ENCODE results near the gene ZIC2.

ZIC2 gene

DNA sequence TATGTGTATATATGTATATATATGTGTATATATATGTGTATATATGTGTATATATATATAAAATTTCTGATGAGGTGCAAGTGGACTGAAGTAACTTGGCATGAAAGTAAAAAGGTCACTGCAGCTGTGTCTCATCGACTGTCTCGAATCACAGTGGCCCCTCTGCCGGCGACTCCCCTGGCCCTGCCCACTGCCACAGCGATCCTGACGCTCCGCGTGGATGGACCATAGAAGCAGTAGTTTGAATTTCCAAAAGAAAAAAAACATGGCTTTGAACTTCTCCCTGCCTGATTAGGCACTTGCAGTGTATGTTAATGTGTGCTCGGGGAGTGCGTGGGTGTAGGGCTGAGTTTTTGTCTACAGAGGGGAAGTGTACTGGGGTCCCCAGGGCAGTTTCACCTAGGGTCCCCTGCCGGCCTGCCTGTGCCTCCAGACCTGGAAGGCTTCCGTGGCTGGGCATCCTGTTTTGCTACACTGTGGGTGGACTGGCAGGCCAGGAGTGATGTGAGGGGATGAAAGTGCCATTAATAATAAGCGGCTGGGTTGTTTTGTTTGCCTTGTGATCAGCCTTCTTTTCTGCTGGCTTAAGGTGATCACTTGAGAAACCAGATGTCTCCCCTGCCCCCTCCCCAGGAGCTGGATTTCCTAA lies 20.8 kb upstream of the ZIC2 start:
- DNase-seq: no peak

DNA sequence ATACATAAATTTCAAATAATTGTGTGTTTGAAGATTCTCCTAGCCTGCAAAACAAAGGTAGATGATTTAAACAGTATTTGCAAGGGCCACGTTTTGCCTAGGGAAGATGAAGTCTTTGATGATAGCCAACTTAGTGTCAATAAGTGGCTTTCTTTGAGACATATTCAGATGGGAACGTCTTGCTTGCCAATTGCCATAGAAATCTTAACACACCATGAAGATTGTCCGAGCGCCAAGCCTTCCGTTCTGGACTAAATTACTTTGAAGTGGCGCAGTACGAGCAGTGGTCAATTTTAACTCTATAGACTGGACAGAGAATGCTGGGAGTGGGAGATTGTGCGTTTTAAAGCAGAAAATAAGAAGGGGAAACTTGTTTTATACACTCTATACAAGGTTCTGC lies 19.9 kb upstream of the ZIC2 start:
- no peak for DNase-seq

DNA sequence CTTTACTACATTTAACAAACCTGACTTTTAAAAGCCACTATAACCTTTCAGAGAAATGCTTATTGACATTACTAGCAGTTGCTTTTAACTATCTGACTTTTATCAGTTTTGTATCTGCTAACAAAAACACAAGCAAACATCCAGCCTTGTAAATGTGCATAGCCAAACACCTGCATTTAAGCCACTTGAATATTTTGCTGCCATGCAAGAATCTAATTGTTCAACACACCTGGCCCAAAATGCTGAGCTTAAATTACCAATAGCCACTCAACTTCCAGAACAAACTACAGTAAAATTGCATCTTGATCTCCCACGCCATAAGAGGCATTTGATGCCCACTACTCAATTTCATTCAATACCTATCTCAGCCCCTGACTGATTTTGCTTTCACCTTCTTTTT lies 19.3 kb upstream of the ZIC2 start:
- no peak for DNase-seq

DNA sequence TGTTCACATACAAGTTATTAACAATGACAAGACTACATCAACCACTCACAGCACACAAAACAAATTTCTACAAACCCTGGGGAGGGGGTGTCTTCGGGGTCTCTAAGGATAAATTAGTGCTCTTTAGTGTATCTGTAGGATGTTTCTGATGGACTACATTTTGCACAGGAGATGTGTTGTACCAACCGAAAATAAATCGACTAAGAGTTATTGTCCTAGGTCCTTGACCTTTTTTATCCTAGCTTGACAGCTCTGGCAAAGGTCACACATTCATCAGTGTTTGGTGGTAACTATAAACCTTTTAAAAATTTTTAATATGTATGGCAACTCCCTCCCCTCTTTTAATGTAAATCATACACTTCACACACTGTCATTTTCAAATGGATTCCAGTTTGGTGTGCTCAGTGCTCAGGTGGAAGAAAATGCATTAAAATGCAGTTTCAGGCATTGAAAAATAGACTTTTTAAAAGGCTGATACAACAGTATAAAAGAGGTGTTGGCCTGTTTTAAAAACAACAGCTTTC lies 17.7 kb upstream of the ZIC2 start:
- DNase-seq: no peak

DNA sequence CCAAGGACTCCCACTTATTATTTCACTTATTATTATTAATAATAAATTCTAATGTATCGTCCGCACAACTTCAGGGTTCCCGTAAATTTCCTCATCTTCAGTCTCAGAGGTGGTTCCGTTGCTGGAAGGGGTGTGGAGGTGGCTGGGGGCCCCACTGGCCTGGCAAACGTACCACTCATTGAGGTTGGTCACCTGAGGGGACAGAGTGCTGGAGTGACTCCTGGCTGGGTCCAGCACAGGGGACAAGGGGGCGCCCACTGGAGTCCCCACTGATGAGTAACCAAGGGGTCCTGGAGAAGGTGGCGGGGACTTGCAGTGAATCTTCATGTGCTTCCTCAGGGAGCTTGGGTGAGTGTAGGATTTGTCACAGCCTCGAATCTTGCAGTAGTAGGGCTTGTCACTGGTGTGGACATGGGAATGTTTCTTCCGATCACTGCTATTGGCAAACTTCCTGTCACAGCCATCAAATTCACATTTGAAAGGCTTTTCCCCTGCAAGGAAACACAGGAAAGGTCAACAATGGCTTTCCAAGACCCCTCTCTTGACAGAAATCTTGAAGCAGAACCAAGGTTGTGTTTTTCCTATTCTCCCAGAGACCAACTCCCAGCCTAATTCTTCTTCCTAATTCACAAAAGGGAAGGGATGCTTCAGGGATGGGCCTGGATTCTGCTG lies 16.1 kb upstream of the ZIC2 start:
- no peak for DNase-seq

DNA sequence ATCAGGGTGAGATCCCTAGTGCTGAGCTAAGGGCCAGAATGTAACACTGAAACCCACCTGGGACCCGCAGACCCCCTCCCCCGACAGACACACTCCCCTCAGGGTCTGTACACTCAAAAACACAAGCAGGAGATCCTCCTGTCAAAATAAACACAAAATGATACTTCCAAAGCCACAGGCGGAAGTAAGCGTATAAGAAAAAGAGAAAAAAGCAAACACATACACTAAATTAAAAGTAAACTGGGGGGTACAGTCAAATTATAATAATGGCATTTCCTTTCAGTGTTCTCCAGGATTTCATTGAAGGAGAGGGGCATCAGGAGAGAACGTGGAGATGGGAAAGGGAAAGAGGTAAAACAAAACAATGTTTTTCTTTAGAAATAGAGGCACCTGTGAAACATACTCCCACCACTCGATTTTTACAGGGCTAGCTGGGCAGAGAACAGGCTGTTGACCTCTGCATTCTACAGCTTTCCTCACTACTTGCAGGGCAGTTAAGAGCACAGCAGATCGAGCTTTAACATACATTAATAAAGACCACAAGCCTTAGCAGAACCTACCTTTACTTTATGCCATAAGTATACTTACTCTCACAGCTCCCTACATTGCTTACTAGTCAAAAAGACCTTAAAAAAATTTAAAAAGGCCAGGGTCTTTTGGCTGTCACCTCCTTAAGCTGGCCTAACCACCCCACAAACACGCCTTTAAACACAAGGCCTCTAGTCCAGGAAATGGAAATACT lies 15.3 kb upstream of the ZIC2 start:
- no peak for DNase-seq

DNA sequence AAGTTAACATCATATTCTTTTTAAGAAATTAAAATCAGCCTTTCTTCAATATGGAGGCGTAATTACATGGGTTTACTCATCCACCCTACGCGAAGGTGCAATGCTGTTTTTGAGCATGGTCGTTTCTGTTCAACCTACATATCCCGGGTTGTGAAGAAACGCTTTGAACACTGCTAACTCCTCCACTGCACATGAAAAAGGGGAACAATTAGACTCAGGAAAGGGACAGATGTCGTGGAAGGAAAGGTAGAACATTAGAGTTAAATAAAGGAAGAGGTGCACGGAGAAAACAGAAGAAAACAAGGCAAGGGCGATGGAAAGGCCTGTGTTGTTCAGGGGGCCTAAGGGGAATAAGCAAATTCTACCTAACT lies 14.1 kb upstream of the ZIC2 start:
- no peak for DNase-seq

DNA sequence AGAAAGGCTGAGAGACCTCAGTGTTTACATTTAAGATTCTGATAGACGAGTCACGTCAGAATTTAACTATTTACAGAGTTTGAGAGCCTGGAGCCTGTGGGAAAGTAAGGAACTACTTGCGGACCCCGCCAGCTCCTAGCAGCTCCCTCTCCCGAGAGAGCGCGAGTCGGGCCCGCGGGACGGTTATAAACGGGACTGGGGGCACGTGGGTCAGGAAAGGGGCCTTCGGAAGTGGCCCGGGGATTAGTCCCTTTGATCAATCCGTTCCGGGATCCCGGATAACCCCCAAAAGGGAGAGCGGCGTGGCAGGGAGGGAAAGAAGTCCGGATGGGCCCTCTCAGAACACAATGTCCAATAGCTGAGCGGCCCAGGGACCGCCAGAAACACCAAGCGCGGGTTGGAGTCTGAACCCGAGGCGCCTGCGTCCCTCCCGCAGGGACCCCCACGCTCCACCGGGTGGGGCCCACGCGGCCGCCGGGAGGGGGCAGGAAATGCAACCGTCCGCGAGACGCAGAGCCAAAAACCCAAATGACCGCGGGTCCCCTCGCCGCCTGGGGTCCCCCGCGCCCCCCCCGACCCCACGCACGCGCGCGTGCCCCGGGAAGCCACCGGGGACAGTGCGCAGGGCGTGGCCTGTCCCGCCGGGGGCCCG lies 13.6 kb upstream of the ZIC2 start:
- DNase-seq: no peak

DNA sequence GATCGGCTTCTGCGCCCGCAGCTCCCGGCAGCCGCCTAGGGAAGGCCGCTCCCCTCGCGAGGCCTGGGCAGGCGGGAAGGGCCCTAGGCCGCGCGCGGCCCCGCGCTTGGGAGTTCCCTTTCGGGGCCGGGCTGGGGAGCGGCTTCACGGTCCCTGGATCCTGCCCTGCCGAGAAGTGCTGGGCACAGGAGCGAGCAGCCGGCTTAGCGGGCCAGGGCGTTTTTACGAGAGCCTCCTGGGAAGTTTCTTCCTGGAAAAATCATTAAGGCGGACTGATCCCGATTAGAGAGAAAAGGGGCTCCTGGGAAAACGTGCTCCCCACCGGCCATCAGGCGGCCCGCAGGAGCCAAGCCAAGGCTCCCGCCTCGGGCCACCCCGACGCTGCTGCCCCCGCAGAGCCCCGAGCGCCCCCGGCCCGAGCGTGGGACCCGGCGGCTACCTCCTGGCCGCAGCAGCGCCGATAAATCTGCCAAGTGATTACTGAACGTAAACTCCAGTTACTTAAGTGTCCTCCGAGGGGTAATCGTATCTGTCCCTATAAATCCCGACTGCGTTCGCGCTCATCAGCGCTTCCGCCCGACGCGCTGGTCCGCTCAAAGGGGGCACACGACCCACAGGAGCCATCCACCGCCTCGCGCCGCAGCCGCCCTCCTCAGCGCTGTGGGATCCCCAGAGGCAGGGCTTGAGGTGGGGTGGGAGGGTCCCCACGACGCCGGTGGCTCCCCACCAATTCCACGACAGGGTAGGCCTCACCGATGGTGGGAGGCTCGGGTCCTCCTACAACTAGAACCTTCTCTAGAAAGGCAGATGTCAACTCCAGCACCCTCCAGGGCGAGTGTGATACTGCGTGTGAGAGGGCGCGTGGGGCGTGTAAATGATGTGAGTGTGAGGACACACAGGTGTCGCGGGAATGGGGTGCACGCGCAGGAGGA lies 12.8 kb upstream of the ZIC2 start:
- DNase-seq: no peak

DNA sequence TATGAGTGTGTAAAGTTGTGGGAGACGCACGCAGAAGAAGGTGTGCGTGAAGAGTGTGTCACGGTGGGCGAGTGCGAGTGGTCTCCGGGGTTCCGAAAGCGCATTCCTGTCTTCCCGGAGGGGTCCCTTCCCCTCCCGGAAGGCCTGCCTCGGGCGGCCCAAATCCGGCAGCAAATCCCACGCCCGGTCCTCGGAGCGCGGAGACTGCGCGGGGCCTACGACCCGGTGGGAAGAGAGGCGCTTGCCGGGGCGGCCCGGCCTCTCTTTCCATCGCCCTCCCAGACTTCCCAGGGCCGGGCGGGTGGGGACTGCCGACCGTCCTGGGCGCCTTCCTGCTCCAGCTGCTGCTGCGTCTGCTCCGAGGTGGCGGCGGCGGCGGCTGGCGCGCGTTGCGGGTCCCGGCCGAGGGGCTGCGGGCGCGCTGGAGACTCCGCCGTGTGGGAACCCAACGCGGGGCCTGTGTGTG lies 12.1 kb upstream of the ZIC2 start:
- DNase-seq: no peak

DNA sequence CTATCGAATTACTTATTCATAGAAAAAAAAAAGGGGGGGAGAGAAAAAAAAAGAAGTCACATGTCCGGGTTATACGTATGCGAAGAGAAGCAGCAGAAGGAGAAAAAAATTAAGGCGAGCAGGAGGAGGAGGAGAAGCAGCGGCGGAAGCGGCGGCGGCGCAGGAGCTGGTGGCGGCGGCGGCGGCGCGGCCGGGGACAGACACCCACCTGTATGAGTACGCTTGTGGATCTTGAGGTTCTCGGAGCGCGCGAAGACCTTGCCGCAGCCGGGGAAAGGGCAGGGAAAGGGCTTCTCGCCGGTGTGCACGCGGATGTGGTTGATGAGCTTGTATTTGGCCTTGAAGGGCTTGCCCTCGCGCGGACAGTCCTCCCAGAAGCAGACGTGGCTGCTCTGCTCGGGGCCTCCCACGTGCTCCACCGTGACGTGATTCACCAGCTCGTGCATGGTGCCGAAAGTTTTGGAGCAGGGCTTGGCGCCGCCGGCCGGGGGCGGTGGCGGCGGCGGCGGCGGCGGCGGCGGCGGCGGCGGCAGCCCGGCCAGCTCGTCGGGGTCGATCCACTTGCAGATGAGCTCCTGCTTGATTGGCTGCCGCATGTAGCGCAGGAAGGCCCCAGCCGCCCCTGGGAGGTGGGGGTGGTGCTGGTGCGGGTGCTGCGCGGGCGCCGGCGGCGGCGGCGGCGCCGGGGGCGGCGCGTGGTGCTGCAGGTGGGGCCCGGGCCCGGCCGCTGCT lies 11.5 kb upstream of the ZIC2 start:
- no peak for DNase-seq

DNA sequence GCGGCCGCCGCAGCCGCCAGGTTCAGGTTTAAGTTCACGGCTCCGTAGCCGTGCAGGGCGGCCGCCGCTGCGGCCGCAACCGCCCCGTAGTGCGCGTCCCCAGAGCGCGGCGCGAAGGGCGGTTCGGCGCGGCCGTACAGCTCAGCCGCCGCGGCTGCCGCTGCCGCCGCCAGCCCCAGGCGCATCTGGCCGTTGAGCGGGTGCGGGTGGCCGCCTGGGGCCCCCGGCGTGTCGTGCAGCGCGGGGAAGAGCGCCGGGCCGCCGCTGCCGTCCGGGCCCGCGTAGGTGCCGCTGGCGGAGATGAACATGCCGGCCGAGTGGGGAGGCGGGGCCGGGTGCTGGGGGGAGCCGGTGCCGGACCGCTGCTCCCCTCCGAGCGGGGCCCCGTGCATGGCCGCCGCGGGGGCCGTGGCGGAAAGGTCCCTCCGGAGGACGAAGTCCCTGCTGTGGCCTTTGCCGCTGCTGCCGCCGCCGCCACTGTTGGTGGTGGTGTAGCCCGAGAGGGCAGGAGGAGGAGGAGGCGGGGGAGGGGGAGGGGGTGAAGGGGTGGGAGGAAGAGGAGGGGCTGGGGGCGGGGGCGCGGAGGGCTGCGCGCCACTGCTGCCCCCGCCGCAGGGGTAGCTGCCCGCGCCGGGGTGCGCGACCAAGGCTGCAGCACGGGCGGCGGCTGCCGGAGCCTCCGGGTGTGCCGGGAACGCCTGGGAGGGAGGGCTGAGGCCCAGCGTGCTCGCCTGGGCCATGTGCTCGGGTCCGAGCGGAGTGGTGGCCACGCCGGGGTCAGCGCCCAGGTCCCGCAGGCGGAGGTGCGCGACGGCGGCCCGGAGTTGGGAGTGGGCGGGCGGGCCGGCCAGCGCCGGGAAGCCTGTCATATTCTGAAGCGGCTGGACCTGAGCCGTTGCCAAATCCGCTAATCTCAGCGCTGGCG lies 10.7 kb upstream of the ZIC2 start:
- no peak for DNase-seq

DNA sequence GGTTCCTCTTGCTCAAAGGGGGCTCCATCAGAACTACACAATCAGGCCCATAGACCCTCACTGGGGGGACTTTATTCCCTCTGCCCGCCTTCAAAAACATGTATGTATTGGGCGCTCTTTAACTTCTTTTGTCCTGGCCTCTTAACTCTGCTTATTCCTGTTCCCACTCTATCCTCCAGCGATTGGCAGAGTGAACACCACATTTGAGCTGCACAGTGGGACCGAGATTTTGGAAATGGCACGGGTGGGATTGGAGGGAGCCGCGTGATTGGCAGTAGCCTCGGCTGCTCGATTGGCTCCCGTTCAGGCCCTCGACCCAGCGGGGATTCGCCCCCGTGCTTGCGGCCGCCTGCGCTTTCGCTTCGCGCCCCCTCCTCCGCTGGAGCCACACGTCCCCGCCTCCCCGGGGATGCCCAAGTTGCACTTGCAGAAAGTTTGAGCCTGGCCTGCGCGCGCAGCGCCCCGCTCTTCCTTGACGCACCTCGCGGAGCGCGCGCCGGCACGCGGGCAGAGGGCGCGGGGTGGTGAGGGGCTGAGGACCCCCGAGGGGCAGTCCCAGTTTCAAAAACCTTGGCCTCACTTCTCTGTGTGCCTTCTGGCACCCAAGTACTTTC lies 9.9 kb upstream of the ZIC2 start, which contains the start of gene ZIC5:
TSS of gene ZIC5 (minus strand) at position 192 of the 614 bp plus-strand sequence. CDS start at position 28, 164 bp downstream.
- peak in 1 of 2 experiments; percentile 69 for DNase-seq

DNA sequence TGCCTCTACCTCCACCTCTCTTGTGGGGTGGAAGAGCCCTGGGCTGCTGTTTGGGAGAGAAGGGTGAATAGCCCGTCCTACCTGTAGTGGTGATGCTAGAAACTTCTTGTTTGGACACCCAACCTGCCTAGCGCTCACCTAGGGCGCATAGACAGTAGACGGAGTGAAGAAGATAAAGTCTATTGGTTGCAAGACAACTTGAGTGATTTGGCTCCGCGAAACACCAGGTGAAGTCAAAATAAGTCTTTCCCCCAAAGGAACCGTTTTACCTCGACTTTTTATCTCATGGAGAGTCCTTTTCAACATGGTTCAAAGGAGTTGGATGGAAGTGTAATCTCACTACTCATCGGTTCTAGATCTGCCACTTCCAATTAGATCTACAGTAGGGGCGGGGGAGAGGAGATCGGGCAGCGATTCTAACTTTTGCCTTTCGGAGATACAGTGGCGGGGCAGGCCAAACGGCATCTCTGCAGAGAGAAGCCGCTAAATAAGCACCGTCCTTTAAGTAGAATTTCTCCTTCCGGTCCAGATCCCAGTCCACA lies 9.3 kb upstream of the ZIC2 start:
- DNase-seq: no peak

DNA sequence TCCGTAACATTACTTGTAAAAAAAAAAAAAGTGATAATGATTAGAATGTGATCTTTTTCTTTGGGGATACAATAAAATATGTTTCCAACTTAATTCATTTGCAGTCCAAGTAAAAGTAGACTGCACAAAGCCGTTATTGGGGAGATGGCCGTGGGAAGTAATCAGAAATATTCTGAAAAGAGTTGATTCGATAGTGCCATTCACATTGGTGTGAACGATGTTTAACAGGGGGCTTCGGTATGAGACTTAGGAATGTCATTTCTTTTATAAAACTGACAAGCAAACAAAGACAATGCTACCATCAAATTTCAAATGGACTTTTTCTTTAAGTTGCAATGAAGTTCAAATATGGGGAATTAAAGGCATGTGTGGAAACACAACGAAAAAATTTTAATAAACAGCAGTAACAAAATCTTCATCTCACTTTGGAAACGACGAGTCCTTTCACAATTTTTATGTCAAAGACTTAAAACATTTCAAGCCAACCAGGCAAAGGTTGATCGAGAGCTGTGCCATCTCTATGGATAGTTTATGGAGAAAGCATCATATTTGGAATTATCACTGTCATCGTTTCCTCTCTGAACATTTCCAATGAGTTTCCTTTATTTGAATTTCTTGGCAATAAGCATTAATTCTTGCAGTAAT lies 8.3 kb upstream of the ZIC2 start:
- DNase-seq: no peak

DNA sequence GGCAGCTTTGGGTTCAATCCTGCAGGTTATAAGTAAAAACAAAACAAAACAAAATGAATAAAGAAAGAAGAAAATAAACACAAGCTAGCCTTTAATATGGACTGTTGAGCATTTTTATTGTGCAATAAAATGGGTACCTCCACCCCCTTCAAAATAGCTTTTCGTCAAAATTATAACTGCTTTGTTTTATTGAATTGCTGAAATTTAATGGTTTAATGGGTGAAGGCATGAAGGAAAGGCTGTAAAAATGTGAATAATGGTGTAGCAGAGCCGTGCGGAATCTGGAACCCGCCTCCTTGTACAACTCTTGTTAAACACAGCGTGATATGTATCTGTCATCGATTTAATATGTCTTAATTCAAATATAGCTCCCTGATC lies 7.8 kb upstream of the ZIC2 start:
- DNase-seq: no peak

DNA sequence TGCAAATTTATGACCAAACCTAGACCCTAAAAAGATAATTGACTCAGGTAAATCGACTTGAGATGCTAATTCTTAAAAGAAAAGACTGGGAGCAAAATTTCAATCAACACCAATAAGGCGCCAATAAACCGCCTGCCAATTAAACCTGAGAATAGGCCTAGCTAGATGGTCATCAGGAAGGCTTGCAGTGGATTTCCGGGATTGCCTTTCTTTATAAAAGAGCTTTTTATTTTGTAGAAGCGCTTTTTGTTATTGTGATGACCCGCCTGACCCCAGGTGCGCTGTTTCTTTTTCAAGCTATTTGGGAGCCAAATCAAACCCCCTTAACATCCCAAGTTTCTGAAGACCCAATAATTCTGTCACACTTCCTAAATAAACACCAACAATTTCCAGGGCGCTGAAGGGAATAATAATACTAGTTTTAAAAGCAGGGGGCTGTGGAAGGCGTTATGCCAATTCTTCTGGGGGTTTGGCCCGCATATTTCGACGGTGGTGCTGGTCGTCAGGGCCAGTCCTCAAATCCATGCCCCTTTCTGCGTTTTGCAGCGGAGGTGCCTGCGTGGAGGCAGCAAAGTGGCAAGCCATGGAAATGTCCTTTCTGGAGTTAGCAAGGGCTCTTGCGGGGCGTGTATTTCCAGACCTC lies 7.2 kb upstream of the ZIC2 start:
- no peak for DNase-seq

DNA sequence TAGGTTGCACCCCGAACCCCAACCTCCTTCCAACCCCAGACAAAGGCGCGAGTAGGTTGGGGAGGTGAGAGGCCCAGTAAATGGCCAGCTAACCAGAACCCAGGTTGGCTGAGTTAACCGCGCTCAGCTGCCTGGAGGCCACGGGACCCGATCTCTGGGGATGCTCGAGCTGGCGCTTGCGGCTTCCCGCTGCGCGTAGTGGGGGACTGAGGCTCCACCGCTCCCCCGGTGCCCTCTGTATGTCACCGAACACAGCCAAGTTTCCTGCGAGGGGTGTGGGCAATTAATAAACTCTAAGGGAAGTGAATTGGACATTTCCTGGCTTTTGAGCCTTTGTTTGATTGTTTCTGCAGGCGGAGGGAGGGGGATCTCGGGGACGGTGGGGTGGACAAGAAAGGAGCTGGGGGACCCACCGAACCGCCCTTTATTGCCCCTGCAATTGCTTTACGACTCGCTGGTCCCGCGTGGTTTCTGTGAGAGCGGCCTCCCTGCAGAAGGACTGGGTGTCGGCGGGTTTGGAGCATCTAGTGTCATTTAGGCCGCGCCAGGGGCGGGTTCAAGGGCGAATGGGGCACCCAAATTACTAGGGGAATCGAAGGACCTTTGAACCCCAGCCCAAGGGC lies 6.5 kb upstream of the ZIC2 start:
- DNase-seq: no peak
